Measurements from ENCODE around the gene PDE9A.

- TF ChIP-seq CTCF (IDR thresholded peaks at IDR 0.05) = no peak
- TF ChIP-seq POLR2A (IDR thresholded peaks at IDR 0.05) = no peak
Observed at GRCh38 chr21:42678618-42679295, 25.3 kb downstream of the PDE9A start.
